Measurements from ENCODE around the gene TENM4. TPM values are rescaled to one million over a fixed set of nuclear protein-coding genes. Genes with fewer than 3 reads are reported as not detected.

The TENM4 gene
- total RNA-seq, 1 experiment from 2014 or later = 0.39 TPM

DNA sequence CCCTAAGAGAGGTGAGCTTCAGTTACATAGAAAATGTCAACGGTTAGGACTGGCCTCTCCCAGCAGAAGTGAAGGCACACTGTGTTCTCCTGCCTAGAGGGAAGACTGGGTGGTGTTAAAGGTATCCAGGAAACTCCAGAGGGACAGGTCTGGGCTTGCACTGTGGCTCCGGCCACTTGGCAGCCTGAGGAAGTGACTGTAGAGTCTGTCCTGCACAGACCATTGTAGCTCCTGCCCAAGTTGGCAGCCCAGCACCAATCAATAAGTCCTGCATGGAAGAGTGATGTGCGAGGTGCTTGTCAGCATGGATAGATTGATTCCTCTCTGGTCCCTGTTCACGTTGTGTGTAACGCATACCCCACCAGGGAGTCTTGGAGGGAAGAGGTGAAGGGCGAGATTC is 284.8 kb downstream of the TENM4 start:
- Histone ChIP-seq H3K9me3 (ENCODE audit: control insufficient read depth, insufficient read depth, low read depth, low read length) (no peaks in the 10 kb centered on the region), H3K4me1 (ENCODE audit: control insufficient read depth, insufficient read depth, low read length) (no peaks in the 10 kb centered on the region), H3K27me3 (ENCODE audit: control insufficient read depth, insufficient read depth, low read length) (peaks cover 6% of the 10 kb centered on the region), H3K36me3 (ENCODE audit: control insufficient read depth, insufficient read depth, low read length) (no peaks in the 10 kb centered on the region), H3K27ac (ENCODE audit: low read length) (no peak overlapping the region), H3K4me3 (ENCODE audit: low read depth in 2 of 2, low read length in 2 of 2) (no peak overlapping the region)
- no TSS peak for BruUV-seq (replicated peaks)
- POLR2A ChIA-PET = no interaction called here
- DNase-seq (ENCODE audit: low read depth, low spot score) = no peak
- intact Hi-C loops (cut with micrococcal nuclease; ENCODE audit: unreplicated experiment) (no loop called here), in situ Hi-C loops (cut with HindIII; ENCODE audit: low pct_unique_long_range_greater_than_20kb, low sequenced_read_pairs) (no loop called here)
- no peak for TF ChIP-seq CTCF (IDR thresholded peaks at IDR 0.05)
- no peak for TF ChIP-seq TCF7L2 (IDR thresholded peaks at IDR 0.05; ENCODE audit: low read depth, low read length)
- no peak for TF ChIP-seq SIN3A (IDR thresholded peaks at IDR 0.05; ENCODE audit: borderline replicate concordance, insufficient read depth, low read depth, low read length)
- TF ChIP-seq POLR2AphosphoS5 (IDR thresholded peaks at IDR 0.05; ENCODE audit: low read depth, low read length) = no peak
- TF ChIP-seq REST (IDR thresholded peaks at IDR 0.05; ENCODE audit: insufficient read depth in 1 of 2, low read depth in 2 of 2, low read length in 1 of 2) = no peak
- no peak for ATAC-seq
- CTCF ChIA-PET = no interaction called here

GRCh38 chr11:79155237-79155636 is 285.6 kb downstream of the TENM4 start:
- H3K36me3 ChIP-seq (ENCODE audit: control insufficient read depth, insufficient read depth, low read length) = no peaks in the 10 kb centered on the region
- CTCF ChIA-PET = no interaction called here
- in situ Hi-C loops (cut with HindIII; ENCODE audit: low pct_unique_long_range_greater_than_20kb, low sequenced_read_pairs) = no loop called here
- TF ChIP-seq SIN3A (IDR thresholded peaks at IDR 0.05; ENCODE audit: borderline replicate concordance, insufficient read depth, low read depth, low read length) (no peak), TCF7L2 (IDR thresholded peaks at IDR 0.05; ENCODE audit: low read depth, low read length) (no peak), REST (IDR thresholded peaks at IDR 0.05; ENCODE audit: insufficient read depth in 1 of 2, low read depth in 2 of 2, low read length in 1 of 2) (no peak), CTCF (IDR thresholded peaks at IDR 0.05) (no peak), POLR2AphosphoS5 (IDR thresholded peaks at IDR 0.05; ENCODE audit: low read depth, low read length) (no peak)
- no peak for DNase-seq (ENCODE audit: low read depth, low spot score)
- peaks cover 8% of the 10 kb centered on the region for H3K27me3 ChIP-seq (ENCODE audit: control insufficient read depth, insufficient read depth, low read length)
- H3K27ac ChIP-seq (ENCODE audit: low read length) = no peak overlapping the region
- H3K4me1 ChIP-seq (ENCODE audit: control insufficient read depth, insufficient read depth, low read length) = no peaks in the 10 kb centered on the region
- no peaks in the 10 kb centered on the region for H3K9me3 ChIP-seq (ENCODE audit: control insufficient read depth, insufficient read depth, low read depth, low read length)
- POLR2A ChIA-PET = interaction anchor here (0.6 kb wide), 1 partner anchor 510 kb away, joined by 3 read pairs; no protein-coding TSS in a partner anchor
- no peak overlapping the region for H3K4me3 ChIP-seq (ENCODE audit: low read depth in 2 of 2, low read length in 2 of 2)
- BruUV-seq (replicated peaks) = no TSS peak
- intact Hi-C loops (cut with micrococcal nuclease; ENCODE audit: unreplicated experiment) = no loop called here
- no peak for ATAC-seq
